GM18867 (cell line): ENCODE results near the gene TECPR2.

Experiments
- ATAC-seq: cut with Tn5 transposase; IDR thresholded peaks from one replicate; pipeline ENCODE4 v1.9.1; 2021; ENCODE audit warnings: mild to moderate bottlenecking, moderate library complexity; ENCODE audit not compliant: unreplicated experiment

The TECPR2 gene

GRCh38 chr14:102424520-102424919 is 61.8 kb downstream of the TECPR2 start:
- no peak for ATAC-seq

- no peak for ATAC-seq
Measured at GRCh38 chr14:102424923-102425322, 62.2 kb downstream of the TECPR2 start.

GRCh38 chr14:102426796-102427195 is 64.1 kb downstream of the TECPR2 start:
- ATAC-seq, result no peak

GRCh38 chr14:102427642-102428041 is 64.9 kb downstream of the TECPR2 start:
- ATAC-seq, result no peak

- ATAC-seq, result no peak
Measured at GRCh38 chr14:102430212-102430908, 67.6 kb downstream of the TECPR2 start.

- no peak for ATAC-seq
Measured at GRCh38 chr14:102431751-102432150, 69.0 kb downstream of the TECPR2 start.

- ATAC-seq, result no peak
Measured at GRCh38 chr14:102434647-102435175, 72.0 kb downstream of the TECPR2 start.

GRCh38 chr14:102437997-102438915 is 75.5 kb downstream of the TECPR2 start:
- no peak for ATAC-seq

- ATAC-seq, result no peak
Measured at GRCh38 chr14:102439556-102439955, 76.8 kb downstream of the TECPR2 start.

GRCh38 chr14:102440392-102440791 is 77.7 kb downstream of the TECPR2 start:
- ATAC-seq, result no peak

GRCh38 chr14:102442241-102443211 is 79.8 kb downstream of the TECPR2 start:
- no peak for ATAC-seq

GRCh38 chr14:102445066-102445465 is 82.3 kb downstream of the TECPR2 start:
- no peak for ATAC-seq

GRCh38 chr14:102445641-102446040 is 82.9 kb downstream of the TECPR2 start:
- no peak for ATAC-seq

- ATAC-seq, result no peak
Measured at GRCh38 chr14:102450206-102451063, 87.7 kb downstream of the TECPR2 start.

- no peak for ATAC-seq
Measured at GRCh38 chr14:102451064-102451352, 88.3 kb downstream of the TECPR2 start.

- no peak for ATAC-seq
Measured at GRCh38 chr14:102452302-102452701, 89.6 kb downstream of the TECPR2 start.

GRCh38 chr14:102454711-102455110 is 92.0 kb downstream of the TECPR2 start:
- ATAC-seq, result no peak

GRCh38 chr14:102457509-102457908 is 94.8 kb downstream of the TECPR2 start:
- ATAC-seq, result no peak

GRCh38 chr14:102461490-102462338 is 99.0 kb downstream of the TECPR2 start:
- ATAC-seq, result no peak
